NOMO-1 (cell line): Measurements from ENCODE around the gene NMRK2.
"Not testable (repeated sequence)": the region's sequence is repeated elsewhere in the genome, so short reads cannot be mapped to it uniquely, and the experiment has no call there.

Experiments used
- DNase-seq, 2 experiments: peaks; one replicate each; lab custom pipeline; 2025; ENCODE audit not compliant: unreplicated experiment in 2 of 2; lab: John Stamatoyannopoulos, UW

The NMRK2 gene

DNA sequence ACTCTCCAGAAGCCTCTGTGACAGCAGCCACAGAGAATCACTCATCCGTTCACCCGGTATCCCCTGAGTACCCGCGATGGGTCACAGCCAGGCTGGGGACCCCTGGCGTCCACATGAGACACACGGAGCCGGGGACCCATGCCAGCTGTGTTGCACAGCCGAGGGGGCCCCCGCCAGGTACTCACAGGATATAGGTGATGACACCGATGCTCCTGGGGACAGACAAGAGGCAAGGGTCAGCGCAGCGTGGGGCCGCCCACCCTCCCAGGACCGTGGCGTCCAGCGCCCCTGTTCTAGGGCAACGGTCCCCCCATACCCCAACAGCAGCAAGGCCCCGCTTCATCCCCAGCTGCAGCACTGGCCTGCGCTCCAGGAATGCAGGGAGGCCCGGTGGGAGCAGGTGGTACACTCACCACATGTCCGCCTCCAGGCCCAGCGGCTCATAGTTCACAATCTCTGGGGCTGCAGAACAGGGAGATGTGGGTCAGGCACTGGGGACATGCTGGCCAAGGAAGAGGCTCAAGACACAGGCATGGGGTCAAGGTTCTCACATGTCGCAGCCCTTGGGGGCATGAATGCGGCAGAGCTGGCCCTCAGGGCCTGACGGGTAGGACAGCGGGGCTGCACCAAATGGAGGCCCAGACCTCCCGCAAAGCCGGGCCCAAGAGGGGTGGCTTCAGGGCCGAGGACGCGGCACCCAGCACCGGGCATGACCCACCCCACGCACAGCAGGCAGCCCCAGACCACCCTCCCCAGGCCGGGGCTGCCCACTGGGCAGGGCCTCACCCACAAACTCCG lies 30.8 kb downstream of the NMRK2 start:
- no peak for DNase-seq

- no peak for DNase-seq
Measured at GRCh38 chr19:3964256-3965194, 31.7 kb downstream of the NMRK2 start.

GRCh38 chr19:3966051-3967017 lies 33.5 kb downstream of the NMRK2 start:
- no peak for DNase-seq

DNA sequence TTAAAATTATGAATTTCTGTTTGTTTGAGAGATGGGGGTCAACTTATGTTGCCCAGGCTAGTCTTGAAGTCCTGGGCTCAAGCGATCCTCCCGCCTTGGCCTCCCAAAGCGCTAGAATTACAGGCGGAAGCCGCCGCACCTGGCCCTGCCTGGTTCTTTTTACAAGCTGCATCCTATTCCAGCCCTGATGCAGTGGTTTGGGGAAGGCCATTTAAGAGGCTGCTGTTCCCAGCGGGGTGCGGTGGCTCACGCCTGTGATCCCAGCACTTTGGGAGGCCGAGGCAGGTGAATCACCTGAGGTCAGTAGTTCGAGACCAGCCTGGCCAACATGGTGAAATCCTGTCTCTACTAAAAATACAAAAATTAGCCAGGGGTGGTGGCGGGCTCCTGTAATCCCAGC lies 35.1 kb downstream of the NMRK2 start:
- DNase-seq, result not testable (repeated sequence)

GRCh38 chr19:3968556-3969434 lies 35.9 kb downstream of the NMRK2 start:
- no peak for DNase-seq

DNA sequence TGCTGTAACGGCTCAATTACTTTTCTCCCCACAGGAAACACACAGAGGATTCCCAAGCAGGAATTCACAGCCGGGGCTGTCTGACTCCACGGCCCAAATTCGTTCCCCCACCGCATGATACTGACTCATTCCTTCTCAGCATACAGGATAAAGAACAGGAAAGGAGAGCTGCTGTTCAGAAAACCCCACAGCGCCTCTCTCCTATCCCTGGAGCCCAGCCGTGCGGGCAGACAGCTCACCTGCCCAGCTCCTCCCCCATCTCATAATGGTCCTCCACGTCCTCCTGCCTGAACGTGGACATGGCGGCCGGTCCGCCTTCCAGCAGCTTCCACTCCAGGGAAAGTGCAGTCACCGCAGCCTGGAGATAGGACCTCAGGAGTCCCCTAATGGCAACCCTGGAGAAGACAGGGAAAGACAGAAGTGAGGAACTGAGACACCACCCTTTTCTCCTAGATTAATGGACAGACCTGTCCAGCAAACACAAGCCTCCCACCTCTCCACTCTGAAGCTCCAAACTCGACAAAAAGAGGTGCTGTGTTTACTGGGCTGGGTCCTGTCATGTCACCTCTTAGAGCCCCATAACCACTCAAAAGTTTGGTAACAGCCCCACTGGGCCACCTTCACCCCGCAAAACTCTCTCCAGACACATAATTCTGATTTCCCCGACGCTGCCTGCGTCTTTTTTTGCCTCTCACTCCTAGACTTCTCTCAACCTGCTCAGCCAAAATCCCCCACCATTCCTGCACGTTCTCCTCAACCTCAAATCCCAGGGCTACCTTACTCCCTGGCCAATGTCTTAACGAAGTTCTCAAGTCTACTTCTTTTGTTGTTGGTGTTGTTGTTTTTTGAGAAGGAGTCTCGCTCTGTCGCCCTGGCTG lies 36.8 kb downstream of the NMRK2 start:
- no peak for DNase-seq

DNA sequence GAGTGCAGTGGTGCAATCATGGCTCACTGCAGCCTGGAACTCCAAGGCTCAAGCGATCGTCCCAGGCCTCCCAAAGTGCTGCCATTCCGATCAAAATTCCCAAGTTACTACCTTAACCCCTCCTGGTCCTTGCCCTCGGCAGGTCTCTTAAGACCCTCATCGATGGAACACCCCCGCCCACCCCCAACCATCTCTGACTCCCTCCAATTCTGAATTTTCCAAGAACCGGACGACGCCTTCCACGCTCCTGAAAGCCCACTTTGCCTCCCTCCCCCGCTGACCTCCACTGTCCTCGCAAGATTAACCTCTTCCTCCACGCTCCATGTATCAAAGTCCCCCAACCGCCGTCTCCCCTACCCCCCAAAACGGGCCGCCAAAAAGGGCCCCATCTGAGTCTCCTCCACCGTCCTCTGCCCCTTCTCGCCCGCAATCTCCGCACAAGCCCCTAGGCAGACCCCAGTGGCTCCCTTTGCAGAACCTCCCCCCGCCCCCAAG lies 37.5 kb downstream of the NMRK2 start:
- DNase-seq, result no peak

DNA sequence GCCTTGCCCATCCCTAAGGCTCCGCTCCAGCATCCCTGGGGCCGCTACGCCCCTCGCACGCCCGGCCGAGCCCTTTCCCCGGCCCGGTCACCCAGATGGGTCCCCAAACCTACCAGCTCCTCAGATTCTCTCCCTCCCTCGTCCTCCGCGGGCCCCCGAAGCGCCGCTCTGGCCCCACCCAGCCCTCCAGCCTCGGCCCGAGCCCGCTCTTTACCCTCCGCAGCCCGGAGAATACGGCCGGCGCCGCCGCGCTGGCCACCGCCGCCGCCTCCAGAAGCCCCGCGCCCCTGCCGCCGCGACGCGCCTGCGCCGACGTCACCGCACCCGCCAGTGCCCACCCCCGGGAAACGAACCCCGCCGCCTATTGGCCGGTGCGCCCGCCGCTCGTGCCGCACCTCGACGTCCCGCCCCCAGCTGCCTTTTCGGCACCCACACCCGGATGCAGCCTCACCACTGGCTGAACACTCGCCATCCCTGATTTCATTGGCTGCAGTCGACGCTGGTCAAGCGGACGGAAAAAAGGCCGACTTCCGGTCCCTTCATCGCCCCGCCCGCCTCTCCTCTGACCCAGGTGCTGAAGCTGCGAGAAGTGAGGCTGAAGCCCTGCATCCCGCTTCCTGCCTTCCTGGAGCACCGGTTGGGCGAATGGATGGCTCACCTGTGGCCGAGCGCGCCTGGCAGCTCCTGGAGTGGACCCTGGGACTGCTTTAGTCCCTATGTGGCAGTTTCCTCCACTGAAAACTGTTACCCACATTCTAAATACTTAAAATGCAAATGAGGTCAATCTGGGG lies 38.1 kb downstream of the NMRK2 start, which contains the start of gene DAPK3:
Gene DAPK3 (minus strand): TSS at position 292 of the 791 bp plus-strand sequence. CDS start 1,364 bp downstream, outside the sequence.
- DNase-seq, result peak; percentile 97 to 98

DNA sequence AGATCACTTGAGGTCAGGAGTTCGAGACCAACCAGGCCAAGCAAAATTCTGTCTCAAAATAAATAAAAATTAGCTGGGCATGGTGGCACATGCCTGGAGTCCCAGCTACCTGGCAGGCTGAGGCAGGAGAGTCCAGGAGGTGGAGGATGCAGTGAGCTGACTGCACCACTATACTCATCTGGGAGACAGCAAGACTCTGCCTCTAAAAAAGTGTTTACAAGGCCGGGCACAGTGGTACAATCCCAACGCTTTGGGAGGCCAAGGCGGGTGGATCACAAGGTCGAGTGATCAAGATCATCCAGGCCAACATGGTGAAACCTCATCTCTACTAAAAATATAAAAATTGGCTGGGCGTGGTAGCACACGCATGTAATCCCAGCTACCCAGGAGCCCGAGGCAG lies 42.3 kb downstream of the NMRK2 start:
- DNase-seq, result no peak

GRCh38 chr19:3975637-3976087 lies 42.8 kb downstream of the NMRK2 start:
- DNase-seq, result no peak

DNA sequence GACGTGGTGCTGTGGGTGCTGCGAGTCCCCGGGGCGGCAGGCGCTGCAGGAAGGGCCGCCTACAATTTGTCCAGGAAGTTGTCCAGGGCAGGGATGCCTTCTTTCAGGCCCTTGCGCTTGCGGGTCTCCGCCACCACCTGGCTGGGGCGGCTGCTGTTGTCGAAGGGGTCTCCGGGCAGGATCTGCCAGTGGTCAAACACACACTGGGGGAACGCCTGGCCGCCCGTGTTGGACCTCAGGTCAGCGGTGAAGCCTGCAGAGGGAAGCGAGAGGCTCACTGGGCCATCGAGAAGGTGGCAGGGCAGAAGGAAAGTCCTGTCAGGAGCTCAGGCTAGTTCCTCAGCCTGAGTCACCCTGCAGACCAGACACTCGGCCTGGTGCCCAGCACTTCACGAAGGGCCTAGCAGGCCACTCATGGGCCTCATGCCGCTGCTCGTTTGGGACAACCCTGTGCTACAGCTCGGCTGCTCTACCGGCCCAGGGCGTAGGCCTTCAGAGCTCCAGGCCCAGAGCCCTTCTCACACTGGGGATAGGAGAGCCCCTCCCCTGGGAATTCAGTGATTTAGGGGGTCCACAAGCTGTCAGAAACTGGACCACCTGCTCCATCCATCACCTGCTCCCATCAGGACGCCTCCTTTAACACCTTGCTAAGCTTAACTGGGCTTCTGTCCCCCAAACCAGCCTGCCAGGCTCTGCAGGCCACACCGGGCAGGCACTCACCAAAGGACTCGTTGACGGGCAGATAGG lies 43.8 kb downstream of the NMRK2 start:
- DNase-seq, result no peak

- DNase-seq, result no peak
Measured at GRCh38 chr19:3977242-3978143, 44.6 kb downstream of the NMRK2 start.

DNA sequence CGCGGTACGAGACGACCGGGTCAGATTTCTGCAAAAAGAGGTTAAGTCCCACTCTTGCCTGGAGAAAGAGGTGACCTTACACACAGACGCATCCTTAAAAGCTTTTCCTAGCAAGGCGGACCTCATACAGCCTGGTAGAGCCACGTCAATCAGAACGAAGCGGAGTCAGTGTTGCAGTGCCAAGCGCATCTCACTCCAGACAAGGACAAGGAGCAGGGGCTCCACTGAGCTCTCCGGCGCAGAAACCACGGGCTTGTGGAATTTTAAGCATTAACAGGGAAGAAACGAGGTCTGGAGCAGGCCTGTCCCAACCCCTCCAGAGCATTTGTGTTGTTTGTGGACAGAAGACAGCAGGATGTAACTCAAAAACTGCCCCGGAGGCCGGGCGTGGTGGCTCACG lies 45.3 kb downstream of the NMRK2 start:
- DNase-seq, result no peak

DNA sequence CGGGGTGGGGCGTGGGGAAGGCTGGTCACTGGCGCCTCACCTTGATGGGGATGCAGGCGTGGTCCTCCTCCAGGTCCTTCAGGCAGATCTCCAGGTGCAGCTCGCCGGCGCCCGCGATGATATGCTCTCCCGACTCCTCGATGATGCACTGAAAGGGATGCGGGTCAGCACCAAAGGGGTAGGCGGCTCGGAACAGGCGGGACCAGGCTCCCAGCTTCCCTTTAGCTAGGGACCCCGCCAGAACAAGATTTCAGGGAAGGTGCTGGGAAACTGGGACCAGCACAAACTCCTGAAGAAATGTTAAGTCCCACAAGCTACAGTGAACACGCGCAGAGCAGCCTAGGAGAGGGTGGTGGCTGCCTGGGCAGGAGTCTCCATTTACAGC lies 46.4 kb downstream of the NMRK2 start:
- no peak for DNase-seq

DNA sequence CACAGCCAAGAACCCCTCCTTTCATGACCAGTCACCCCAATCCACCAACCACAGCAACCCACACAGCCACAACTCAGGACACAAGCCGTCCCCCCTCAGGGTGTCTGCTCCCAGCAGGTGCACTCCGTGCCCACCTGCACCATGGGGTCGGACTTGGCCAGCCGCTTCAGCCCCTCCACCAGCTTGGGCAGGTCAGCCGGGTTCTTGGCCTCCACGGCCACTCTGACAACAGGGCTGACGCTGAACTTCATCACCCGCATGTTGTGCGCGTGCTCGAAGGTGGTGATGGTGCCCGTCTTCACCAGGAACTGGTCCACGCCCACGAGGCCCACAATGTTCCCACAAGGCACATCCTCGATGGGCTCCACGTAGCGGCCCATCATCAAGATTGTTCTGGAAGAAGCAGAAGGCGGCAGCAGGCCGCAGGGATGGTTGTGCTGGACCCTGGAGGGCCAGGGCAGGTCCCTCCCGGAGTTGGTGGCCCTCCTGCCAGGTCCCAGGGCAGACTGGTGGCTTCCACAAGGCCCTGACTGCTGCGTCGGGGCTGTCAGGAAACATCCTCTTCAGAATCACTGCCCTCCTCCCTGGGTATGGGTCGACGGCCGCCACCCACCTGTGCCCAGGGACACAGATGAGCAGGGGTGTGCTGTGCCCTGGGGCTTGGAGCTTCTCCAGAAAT lies 46.9 kb downstream of the NMRK2 start:
- DNase-seq, result no peak
